Lower leg skin (tissue), 4 donors: ENCODE measurements around the gene MYDGF. TPM values are rescaled to one million over a fixed set of nuclear protein-coding genes. Genes with fewer than 3 reads are reported as not detected.

Source experiments
- DNase-seq, 2 donors: peaks; one replicate each; pipeline ENCODE4 v3.0.0-alpha.2; 2019; ENCODE audit warnings: low spot score in 2 of 2
- H3K4me3 ChIP-seq: fragments of 200-600 bp; sonication (generic); 2 replicates; pipeline ENCODE4 v1.5.1; 2017; ENCODE audit warnings: mild to moderate bottlenecking, low read depth; ENCODE audit not compliant: poor library complexity, severe bottlenecking
- POLR2A ChIP-seq, 2 donors: fragments of 450-650 bp; IDR thresholded peaks; one replicate each; pipeline ENCODE4 v1.6.1; 2016 to 2017; ENCODE audit warnings: antibody characterized with exemption in 2 of 2, mild to moderate bottlenecking in 1 of 2, moderate library complexity in 1 of 2
- WGBS, 2 donors: methylation state at CpG; one replicate each; pipeline ENCODE4 v1.1.5; 2018; 5-methylcytosine and 5-hydroxymethylcytosine counted together
- intact Hi-C: fragments of 100-400 bp; cut with DNase I; formaldehyde crosslinking; loops from one replicate; pipeline ENCODE4 v1.15.0; 2023; ENCODE audit warnings: low total_unique reads
- total RNA-seq, 4 donors: library from RNA; depleted of rRNA; stranded (reverse); fragments of >200 nt; gene quantifications; one replicate each; pipeline ENCODE4 v1.1.0, GENCODE V29; 2016
- TF ChIP-seq, protein P1 (sequence below), 3 donors: fragments of 450-650 bp; IDR thresholded peaks; one replicate each; pipeline ENCODE4 v1.5.1; 2016; ENCODE audit warnings: antibody characterized with exemption in 3 of 3, mild to moderate bottlenecking in 3 of 3, moderate library complexity in 2 of 3

The MYDGF gene
- total RNA-seq, 4 donors from 2014 or later = 25.9 to 56.0 (median 29.6) TPM

DNA sequence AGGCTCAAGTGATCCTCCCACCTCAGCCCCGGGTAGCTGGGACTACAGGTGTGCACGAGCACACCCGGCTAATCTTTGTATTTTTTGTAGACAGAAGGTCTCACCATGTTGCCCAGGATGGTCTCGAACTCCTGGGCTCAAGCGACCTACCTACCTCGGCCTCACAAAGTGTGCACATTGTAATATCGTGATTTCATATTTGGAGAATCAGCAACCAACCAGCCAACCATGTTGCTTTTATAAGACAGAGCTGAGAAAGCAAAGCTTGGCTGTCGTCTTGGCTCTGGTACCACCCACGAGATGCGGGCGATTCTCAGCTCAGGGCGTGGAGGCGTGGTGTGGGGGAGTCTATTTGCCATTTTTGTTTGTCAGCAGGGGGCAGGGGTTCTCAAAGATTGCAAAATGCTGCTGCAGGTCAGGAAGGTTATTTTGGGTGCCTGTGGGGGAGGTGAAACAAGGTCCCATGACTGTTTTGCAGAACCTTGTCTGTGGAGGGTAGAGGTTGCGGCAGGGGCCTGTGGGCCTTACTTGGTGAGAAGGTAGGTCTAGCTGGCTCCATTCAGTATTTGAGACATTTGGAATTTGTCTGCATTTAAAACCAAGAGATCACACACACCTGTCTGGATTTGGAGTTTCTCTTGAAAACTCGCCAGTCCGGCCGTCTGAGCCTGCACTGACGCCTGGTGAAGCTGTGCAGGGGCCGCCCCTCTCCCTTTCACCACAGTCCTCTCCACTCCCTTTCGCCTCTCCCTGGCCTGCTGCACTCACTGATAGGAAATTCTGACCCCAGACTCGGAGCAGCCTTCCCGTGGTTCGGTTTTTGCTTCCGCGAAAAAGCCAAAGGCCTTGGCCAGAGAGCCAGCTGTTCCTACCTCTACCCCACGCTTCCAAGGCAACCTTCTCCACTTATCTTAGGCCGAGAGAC, 15.4 kb downstream of the MYDGF start:
- intact Hi-C loops = no loop called here

DNA sequence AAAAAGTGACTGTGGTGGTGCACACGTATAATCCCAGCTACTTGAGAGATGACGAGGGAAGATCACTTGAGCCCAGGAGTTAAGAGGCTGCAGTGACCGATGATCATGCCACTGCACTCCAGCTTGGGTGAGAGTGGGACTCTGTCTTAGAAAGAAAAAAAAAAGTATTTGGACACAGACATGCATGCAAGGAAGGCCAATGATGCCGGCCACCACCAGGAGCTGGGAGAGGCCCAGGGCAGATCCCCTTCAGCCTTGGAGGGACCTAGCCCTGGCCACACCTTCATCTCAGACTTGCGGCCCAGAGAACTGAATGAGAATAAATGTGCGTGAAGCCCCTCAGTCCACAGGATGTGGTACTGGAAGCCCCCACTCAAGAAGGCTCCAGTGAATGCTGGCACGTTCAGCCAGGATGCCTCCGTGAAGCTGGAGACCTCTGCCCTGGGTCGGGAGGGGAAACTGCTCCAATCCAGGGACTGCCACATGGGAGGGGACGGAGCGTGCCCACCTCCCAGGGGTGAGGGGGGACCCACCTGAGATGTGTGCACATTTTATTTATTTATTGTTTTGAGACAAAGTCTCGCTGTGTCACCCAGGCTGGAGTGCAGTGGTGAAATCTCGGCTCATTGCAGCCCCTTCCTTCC, 16.2 kb downstream of the MYDGF start:
- 84 to 87% methylated on average over 13 of the region's 13 CpGs for WGBS, 2 donors
- H3K4me3 ChIP-seq = no peak overlapping the region
- intact Hi-C loops = no loop called here
- no peak for DNase-seq
- no peak for TF ChIP-seq POLR2A (IDR thresholded peaks at IDR 0.05)
- TF ChIP-seq, protein P1, sequence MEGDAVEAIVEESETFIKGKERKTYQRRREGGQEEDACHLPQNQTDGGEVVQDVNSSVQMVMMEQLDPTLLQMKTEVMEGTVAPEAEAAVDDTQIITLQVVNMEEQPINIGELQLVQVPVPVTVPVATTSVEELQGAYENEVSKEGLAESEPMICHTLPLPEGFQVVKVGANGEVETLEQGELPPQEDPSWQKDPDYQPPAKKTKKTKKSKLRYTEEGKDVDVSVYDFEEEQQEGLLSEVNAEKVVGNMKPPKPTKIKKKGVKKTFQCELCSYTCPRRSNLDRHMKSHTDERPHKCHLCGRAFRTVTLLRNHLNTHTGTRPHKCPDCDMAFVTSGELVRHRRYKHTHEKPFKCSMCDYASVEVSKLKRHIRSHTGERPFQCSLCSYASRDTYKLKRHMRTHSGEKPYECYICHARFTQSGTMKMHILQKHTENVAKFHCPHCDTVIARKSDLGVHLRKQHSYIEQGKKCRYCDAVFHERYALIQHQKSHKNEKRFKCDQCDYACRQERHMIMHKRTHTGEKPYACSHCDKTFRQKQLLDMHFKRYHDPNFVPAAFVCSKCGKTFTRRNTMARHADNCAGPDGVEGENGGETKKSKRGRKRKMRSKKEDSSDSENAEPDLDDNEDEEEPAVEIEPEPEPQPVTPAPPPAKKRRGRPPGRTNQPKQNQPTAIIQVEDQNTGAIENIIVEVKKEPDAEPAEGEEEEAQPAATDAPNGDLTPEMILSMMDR (IDR thresholded peaks at IDR 0.05) = no peak

More for the DNA sequence above, 15.4 kb downstream of the MYDGF start:
- WGBS, 2 donors = 83 to 84% methylated on average over 27 of the region's 27 CpGs
- no peak overlapping the region for H3K4me3 ChIP-seq
- TF ChIP-seq, protein P1 (IDR thresholded peaks at IDR 0.05) = no peak
- TF ChIP-seq POLR2A (IDR thresholded peaks at IDR 0.05) = no peak
- DNase-seq = no peak

DNA sequence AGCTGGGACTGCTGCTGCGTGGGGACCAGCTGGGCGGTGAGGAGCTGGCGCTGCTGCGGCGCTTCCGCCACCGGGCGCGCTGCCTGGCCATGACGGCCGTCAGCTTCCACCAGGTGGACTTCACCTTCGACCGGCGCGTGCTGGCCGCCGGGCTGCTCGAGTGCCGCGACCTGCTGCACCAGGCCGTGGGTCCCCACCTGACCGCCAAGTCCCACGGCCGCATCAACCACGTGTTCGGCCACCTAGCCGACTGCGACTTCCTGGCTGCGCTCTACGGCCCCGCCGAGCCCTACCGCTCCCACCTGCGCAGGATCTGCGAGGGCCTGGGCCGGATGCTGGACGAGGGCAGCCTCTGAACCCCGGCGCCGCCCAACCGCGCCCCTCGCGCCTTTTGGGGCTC, 18.1 kb downstream of the MYDGF start:
- intact Hi-C loops = no loop called here
- TF ChIP-seq, protein P1 (IDR thresholded peaks at IDR 0.05) = no peak
- no peak for TF ChIP-seq POLR2A (IDR thresholded peaks at IDR 0.05)
- no peak for DNase-seq
- WGBS, 2 donors = 94 to 95% methylated on average over 22 to 44 of the region's 44 CpGs
- H3K4me3 ChIP-seq = no peak overlapping the region

DNA sequence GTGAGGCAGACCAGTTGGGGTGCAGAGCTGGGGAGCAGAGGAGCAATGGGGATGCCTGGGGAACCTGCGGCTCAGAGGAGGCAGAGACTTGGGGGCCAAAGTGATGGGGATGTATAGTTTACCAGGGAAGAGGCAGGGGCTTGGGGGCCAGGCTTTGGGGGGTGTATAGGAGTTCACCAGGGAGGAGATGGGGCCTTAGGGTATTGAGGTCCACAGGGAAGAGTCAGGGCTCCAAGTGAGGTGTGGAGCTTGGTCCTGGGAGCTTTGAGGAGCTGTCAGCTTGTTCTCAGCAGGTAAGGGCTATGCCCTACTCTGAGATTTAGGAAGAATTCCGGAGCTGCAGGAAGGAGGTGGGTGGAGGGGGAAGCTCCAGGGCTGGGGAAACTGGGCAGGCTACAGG, 20.0 kb downstream of the MYDGF start:
- DNase-seq = no peak

DNA sequence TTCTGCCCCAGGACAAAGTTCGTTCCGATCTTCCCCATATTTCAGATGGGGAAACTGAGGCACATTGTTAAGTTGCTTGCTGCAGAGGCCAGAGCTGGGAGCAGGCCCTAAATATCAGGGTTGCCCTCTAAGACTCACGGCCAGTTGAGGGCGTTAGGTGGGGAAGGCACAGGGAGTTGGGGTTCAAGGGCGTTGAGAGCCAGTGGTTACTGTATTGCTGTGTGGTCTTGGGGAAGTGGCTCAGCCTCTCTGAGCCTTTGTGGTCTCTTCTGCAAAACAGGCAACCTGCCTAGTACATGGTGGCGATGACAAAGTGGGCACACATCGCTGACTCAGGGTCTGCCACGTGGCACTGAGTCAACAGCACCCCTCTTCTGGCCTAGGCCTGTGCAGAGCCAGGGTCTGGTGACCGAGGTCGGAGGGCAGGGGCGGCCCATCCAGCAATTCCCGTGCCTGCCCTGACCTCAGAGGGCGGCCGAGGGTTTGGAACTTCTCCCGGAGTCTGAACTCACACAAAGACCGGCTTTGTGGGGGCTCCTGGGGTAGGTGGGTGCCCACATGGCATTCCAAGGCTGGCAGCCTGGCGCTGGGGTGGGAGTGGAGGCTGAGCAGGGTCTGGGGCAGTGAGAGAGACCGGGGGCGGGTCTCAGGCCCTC, 20.6 kb downstream of the MYDGF start:
- DNase-seq = no peak
- 82 to 85% methylated on average over 15 to 19 of the region's 19 CpGs for WGBS, 2 donors
- no peak for TF ChIP-seq POLR2A (IDR thresholded peaks at IDR 0.05)
- TF ChIP-seq, protein P1 (IDR thresholded peaks at IDR 0.05) = no peak
- intact Hi-C loops = no loop called here
- H3K4me3 ChIP-seq = no peak overlapping the region

More for the DNA sequence above, 20.0 kb downstream of the MYDGF start:
- no peak for TF ChIP-seq POLR2A (IDR thresholded peaks at IDR 0.05)
- TF ChIP-seq, protein P1 (IDR thresholded peaks at IDR 0.05) = no peak
- no peak overlapping the region for H3K4me3 ChIP-seq
- intact Hi-C loops = no loop called here
- WGBS, 2 donors = 66 to 77% methylated on average over 2 of the region's 2 CpGs
